Ectodermal cell (in vitro differentiated cells): ENCODE measurements around the gene PSME3.
"Not testable (repeated sequence)": the region's sequence is repeated elsewhere in the genome, so short reads cannot be mapped to it uniquely, and the experiment has no call there.

Source experiments
- H3K27ac ChIP-seq: 2 replicates; pipeline ENCODE4 v1.7.0; 2013; ENCODE audit warnings: mild to moderate bottlenecking, low read depth, low read length; ENCODE audit not compliant: insufficient read depth, poor library complexity, severe bottlenecking
- H3K27me3 ChIP-seq: 2 replicates; pipeline ENCODE4 v1.7.0; 2013; ENCODE audit warnings: mild to moderate bottlenecking, low read length; ENCODE audit not compliant: insufficient read depth, control insufficient read depth, poor library complexity, severe bottlenecking
- H3K36me3 ChIP-seq: one replicate; pipeline ENCODE4 v1.7.0; 2013; ENCODE audit warnings: low read length; ENCODE audit not compliant: control insufficient read depth, insufficient read depth
- H3K4me1 ChIP-seq: one replicate; pipeline ENCODE4 v1.7.0; 2013; ENCODE audit warnings: low read length; ENCODE audit not compliant: control insufficient read depth, insufficient read depth
- H3K4me3 ChIP-seq: 2 replicates; pipeline ENCODE4 v1.7.0; 2013; ENCODE audit warnings: low read depth, low read length, control low read depth; ENCODE audit not compliant: insufficient read depth
- H3K9me3 ChIP-seq: 2 replicates; pipeline ENCODE4 v1.7.0; 2013; ENCODE audit warnings: mild to moderate bottlenecking, low read length, moderate library complexity; ENCODE audit not compliant: control insufficient read depth
- WGBS, 2 experiments: methylation state at CpG; one replicate each; pipeline ENCODE4 v1.1.7; 2013; ENCODE audit warnings: missing lambda C conversion rate in 2 of 2; 5-methylcytosine and 5-hydroxymethylcytosine counted together

Gene PSME3

DNA sequence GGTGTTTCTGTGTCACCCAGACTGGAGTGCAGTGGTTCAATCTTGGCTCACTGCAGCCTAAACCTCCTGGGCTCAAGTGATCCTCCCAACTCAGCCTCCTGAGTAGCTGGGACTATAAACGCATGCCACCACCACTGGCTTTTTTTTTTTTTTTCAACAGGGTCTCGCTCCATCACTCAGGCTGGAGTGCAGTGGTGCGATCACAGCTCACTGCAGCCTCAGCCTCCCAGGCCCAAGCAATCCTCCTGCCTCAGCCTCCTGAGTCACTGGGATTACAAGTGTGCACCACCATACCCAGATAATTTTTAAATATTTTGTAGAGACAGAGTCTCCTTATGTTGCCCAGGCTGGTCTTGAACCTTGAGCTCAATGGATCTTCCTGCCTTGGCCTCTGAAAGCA, 52.6 kb downstream of the PSME3 start:
- H3K9me3 ChIP-seq, H3K36me3 ChIP-seq, H3K27ac ChIP-seq, H3K4me1 ChIP-seq, H3K4me3 ChIP-seq, H3K27me3 ChIP-seq: not testable (repeated sequence)
- 92 to 96% methylated on average over 3 of the region's 3 CpGs for WGBS, 2 experiments

DNA sequence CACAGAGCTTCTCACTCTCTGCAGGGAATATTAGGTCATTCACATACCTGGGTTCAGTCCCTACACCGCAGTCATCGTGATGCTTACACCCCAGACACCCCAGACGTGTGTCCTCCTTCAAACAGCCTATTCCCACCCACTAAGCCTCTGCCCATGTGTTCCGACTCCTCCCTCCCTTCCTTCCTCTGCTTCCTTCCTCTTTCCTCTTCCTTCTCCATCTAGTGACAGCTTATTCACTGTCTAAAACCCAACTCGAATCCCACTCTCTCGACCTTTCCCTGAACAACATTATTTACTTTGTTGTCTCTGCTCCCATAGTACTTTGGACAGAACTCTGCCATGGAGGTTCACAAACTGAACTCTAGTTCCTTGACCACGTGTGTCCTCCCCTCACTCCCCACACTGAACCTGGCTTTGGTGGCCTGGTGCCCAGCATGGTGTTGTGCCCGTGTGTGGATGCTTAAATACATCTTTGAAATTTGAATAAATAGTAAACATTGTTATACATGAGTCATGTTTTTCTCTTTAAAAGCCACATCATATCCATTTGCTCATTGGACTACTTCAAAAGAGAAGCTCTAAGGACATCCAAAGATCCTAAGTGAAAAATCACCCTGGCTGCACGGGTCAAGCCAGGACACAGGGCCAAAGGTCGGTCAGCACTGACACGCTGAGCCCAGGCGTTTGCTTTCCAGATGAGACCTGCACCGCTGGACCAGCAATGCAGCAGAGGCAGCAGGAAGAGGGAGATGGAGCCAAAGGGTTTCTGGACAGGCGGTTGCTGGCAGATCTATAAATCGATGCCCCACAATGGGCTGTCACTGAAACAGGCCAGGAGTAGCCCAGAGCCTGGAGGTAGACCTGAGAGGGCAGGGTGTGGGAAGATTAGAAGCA, 53.3 kb downstream of the PSME3 start:
- H3K4me1 ChIP-seq, result peaks cover under 1% of the 10 kb centered on the region
- no peaks in the 10 kb centered on the region for H3K36me3 ChIP-seq
- no peak overlapping the region for H3K4me3 ChIP-seq
- 90 to 93% methylated on average over 14 of the region's 15 CpGs for WGBS, 2 experiments
- H3K9me3 ChIP-seq, result no peaks in the 10 kb centered on the region
- H3K27me3 ChIP-seq, result no peaks in the 10 kb centered on the region
- H3K27ac ChIP-seq, result no peak overlapping the region

DNA sequence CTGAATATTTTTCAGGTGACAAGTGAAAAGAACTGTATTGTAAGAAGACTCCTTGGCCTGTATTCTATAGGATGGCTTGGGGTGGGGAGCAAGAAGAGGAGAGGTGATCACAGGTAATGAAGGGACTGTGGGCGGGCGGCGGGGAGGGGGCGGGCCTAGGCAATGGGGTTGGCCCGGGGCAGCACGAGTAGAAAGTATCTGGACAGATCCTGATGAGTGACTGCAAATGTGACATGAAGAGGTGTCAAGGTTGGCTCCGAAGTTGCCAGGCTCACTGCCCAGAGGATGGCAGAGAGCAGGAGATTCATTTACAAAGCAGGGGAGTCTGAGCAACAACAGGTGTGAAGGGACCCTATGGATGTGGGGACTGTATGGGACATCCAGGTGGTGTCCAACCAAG, 56.6 kb downstream of the PSME3 start:
- WGBS, 2 experiments, result 93 to 94% methylated on average over 7 of the region's 7 CpGs

DNA sequence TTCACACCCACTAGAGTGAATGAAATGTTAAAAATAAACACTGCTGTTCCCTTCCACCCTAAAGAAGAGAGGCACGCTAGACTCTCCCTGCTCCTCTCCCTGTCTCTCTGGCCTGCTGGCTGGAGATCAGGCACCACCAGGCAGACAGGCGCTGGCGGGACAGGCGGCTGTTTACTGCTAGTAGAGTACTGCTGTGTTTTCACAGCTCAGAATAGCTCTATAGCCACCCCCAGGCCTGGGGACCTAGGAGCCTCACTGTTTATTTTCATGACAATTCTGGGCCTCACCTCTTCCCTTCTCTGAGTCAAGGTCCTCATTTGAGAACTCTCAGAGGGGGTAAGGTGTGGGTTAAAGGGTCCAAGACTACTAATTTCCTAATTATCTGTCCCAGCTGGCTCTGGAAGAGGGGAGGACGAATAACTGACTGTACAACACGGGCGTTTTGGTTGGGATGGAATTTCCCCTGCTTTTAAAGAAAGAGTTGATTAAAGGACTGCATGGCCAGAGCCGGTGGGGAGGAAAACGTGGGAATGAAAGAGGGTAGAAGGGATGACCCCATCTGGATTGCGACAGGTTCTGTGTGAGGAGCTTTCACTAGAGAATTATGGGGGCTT, 58.4 kb downstream of the PSME3 start:
- no peaks in the 10 kb centered on the region for H3K27me3 ChIP-seq
- H3K4me1 ChIP-seq, result peaks cover 4% of the 10 kb centered on the region
- no peak overlapping the region for H3K27ac ChIP-seq
- 51 to 53% methylated on average over 10 of the region's 10 CpGs for WGBS, 2 experiments
- H3K4me3 ChIP-seq, result no peak overlapping the region
- no peaks in the 10 kb centered on the region for H3K9me3 ChIP-seq
- H3K36me3 ChIP-seq, result no peaks in the 10 kb centered on the region

More for the DNA sequence above, 56.6 kb downstream of the PSME3 start:
- Histone ChIP-seq H3K27ac (no peak overlapping the region), H3K27me3 (no peaks in the 10 kb centered on the region), H3K9me3 (no peaks in the 10 kb centered on the region), H3K36me3 (no peaks in the 10 kb centered on the region), H3K4me1 (peaks cover 4% of the 10 kb centered on the region), H3K4me3 (no peak overlapping the region)

DNA sequence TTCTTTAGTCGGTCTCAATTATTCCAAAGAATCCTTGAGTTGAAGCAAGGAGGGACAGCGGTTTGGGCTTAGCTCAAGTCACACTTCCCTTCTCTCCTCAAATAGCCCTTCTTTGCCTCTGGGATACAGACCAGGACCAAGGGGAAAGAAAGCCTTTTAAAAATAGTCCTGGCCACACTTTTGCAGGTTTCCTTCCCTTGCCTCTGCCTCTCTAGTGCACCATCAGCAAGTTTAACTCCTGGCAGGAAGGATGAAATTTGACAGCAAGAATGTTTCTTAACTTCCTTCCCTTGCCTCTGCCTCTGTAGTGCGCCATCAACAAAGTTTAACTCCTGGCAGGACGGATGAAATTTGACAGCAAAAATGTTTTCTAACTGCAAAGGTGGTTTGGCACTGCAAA, 60.2 kb downstream of the PSME3 start:
- WGBS, 2 experiments, result 78% methylated on average over 4 of the region's 4 CpGs
- H3K9me3 ChIP-seq, result no peaks in the 10 kb centered on the region
- H3K27me3 ChIP-seq, result no peaks in the 10 kb centered on the region
- H3K4me3 ChIP-seq, result no peak overlapping the region
- no peaks in the 10 kb centered on the region for H3K36me3 ChIP-seq
- peaks cover 4% of the 10 kb centered on the region for H3K4me1 ChIP-seq
- no peak overlapping the region for H3K27ac ChIP-seq
